HepG2 (cell line): ENCODE results near the gene TSEN34. TPM values are rescaled to one million over a fixed set of nuclear protein-coding genes. Genes with fewer than 3 reads are reported as not detected.
A peak's percentile ranks its signal among the peaks of the same experiment; 100 is the strongest.

Source experiments
- ARNTL ChIP-seq: sonication (generic); formaldehyde crosslinking; IDR thresholded peaks from 2 replicates; pipeline ENCODE4 v1.4.0; 2020; ENCODE audit warnings: mild to moderate bottlenecking, missing genetic modification reagents
- ATM ChIP-seq: fragments of 450-650 bp; IDR thresholded peaks from 2 replicates; pipeline ENCODE4 v1.7.1; 2017; ENCODE audit warnings: mild to moderate bottlenecking, borderline replicate concordance
- CHD4 ChIP-seq: fragments of 200-600 bp; sonication (generic); IDR thresholded peaks from 2 replicates; pipeline ENCODE4 v1.7.0; 2017; ENCODE audit warnings: mild to moderate bottlenecking, low read length, borderline replicate concordance
- DMAP1 ChIP-seq: IDR thresholded peaks from 2 replicates; pipeline ENCODE4 v1.6.1; 2016
- GTF3A ChIP-seq: sonication (generic); formaldehyde crosslinking; conservative IDR thresholded peaks from 2 replicates; pipeline ENCODE4 v1.4.0; 2020; ENCODE audit warnings: mild to moderate bottlenecking, missing genetic modification reagents
- HNRNPK ChIP-seq: fragments of 200-400 bp; formaldehyde crosslinking; IDR thresholded peaks from 2 replicates; pipeline ENCODE4 v1.6.1; 2018; ENCODE audit warnings: low read length, low read depth, moderate library complexity, mild to moderate bottlenecking; ENCODE audit not compliant: poor library complexity, severe bottlenecking
- JUND ChIP-seq: sonication (generic); formaldehyde crosslinking; IDR thresholded peaks from 2 replicates; pipeline ENCODE4 v1.8.0; 2022; ENCODE audit warnings: mild to moderate bottlenecking, missing genetic modification reagents
- KAT7 ChIP-seq: IDR thresholded peaks from 2 replicates; pipeline ENCODE4 v1.6.1; 2018; ENCODE audit warnings: borderline replicate concordance, missing compliant biosample characterization
- MATR3 ChIP-seq: sonication (generic); formaldehyde crosslinking; IDR thresholded peaks from 2 replicates; pipeline ENCODE4 v1.4.0; 2020; ENCODE audit warnings: missing genetic modification reagents
- PRPF4 ChIP-seq: fragments of 200-400 bp; formaldehyde crosslinking; IDR thresholded peaks from 2 replicates; pipeline ENCODE4 v1.6.1; 2016; ENCODE audit warnings: low read length, low read depth; ENCODE audit not compliant: poor library complexity, severe bottlenecking
- REXO4 ChIP-seq: sonication (generic); formaldehyde crosslinking; IDR thresholded peaks from 2 replicates; pipeline ENCODE4 v1.8.0; 2022; ENCODE audit warnings: missing genetic modification reagents, mild to moderate bottlenecking, borderline replicate concordance
- ZBTB8A ChIP-seq: sonication (generic); formaldehyde crosslinking; IDR thresholded peaks from 2 replicates; pipeline ENCODE4 v1.4.0; 2020; ENCODE audit warnings: mild to moderate bottlenecking, low read depth, missing genetic modification reagents, borderline replicate concordance
- ZFP36L1 ChIP-seq: sonication (generic); formaldehyde crosslinking; IDR thresholded peaks from 2 replicates; pipeline ENCODE4 v1.8.0; 2022; ENCODE audit warnings: mild to moderate bottlenecking, missing genetic modification reagents, moderate library complexity
- ZFP41 ChIP-seq: sonication (generic); formaldehyde crosslinking; IDR thresholded peaks from 2 replicates; pipeline ENCODE4 v1.4.0; 2020; ENCODE audit warnings: mild to moderate bottlenecking, missing genetic modification reagents, borderline replicate concordance
- ZFP82 ChIP-seq: sonication (generic); formaldehyde crosslinking; IDR thresholded peaks from 2 replicates; pipeline ENCODE4 v1.5.1; 2020; ENCODE audit warnings: mild to moderate bottlenecking, missing genetic modification reagents, borderline replicate concordance
- ZNF12 ChIP-seq: sonication (generic); formaldehyde crosslinking; IDR thresholded peaks from 2 replicates; pipeline ENCODE4 v1.5.0; 2020; ENCODE audit warnings: missing genetic modification reagents
- ZNF367 ChIP-seq: sonication (generic); formaldehyde crosslinking; IDR thresholded peaks from 2 replicates; pipeline ENCODE4 v1.4.0; 2020; ENCODE audit warnings: missing genetic modification reagents, borderline replicate concordance
- ZNF44 ChIP-seq: sonication (generic); formaldehyde crosslinking; IDR thresholded peaks from 2 replicates; pipeline ENCODE4 v1.5.1; 2020; ENCODE audit warnings: mild to moderate bottlenecking, missing genetic modification reagents
- ZNF441 ChIP-seq: sonication (generic); formaldehyde crosslinking; IDR thresholded peaks from 2 replicates; pipeline ENCODE4 v1.7.0; 2021; ENCODE audit warnings: missing genetic modification reagents, borderline replicate concordance
- ZNF530 ChIP-seq: sonication (generic); formaldehyde crosslinking; IDR thresholded peaks from 2 replicates; pipeline ENCODE4 v1.5.0; 2020; ENCODE audit warnings: low read depth, mild to moderate bottlenecking, missing genetic modification reagents
- ZNF713 ChIP-seq: sonication (generic); formaldehyde crosslinking; IDR thresholded peaks from 2 replicates; pipeline ENCODE4 v1.4.0; 2020; ENCODE audit warnings: mild to moderate bottlenecking, missing genetic modification reagents
- ZNF720 ChIP-seq: sonication (generic); formaldehyde crosslinking; IDR thresholded peaks from 2 replicates; pipeline ENCODE4 v1.4.0; 2020; ENCODE audit warnings: missing genetic modification reagents
- ZNF773 ChIP-seq: sonication (generic); formaldehyde crosslinking; IDR thresholded peaks from 2 replicates; pipeline ENCODE4 v1.4.0; 2020; ENCODE audit warnings: missing genetic modification reagents, borderline replicate concordance
- polyA plus RNA-seq, 8 experiments: library from polyadenylated mRNA; depleted of rRNA in 3 of 8; stranded (reverse) in 7 of 8; unstranded in 1 of 8; fragments of >200 nt; fragmentation: Illumina TruSeq in 4 of 8; extraction: Trizol in 4 of 8; gene quantifications; 2 replicates each; pipeline versions ENCODE4 v1.2.1 to v1.2.3, GENCODE V29; 2011 to 2016; ENCODE audit warnings: low read depth in 4 of 8, missing spikeins in 1 of 8, mixed read lengths in 1 of 8; ENCODE audit not compliant: insufficient read depth in 1 of 8
- total RNA-seq, 5 experiments: library from RNA; depleted of rRNA; stranded (reverse); fragments of >200 nt; fragmentation: Illumina TruSeq; extraction: Trizol; gene quantifications; 2 replicates each; pipeline ENCODE4 v1.2.3, GENCODE V29; 2016; ENCODE audit warnings: low read depth in 1 of 5
- TF ChIP-seq, protein P1 (sequence below): sonication (generic); formaldehyde crosslinking; IDR thresholded peaks from 2 replicates; pipeline ENCODE4 v1.5.0; 2020; ENCODE audit warnings: mild to moderate bottlenecking, missing genetic modification reagents, moderate library complexity
- TF ChIP-seq, protein P2 (sequence below): sonication (generic); formaldehyde crosslinking; IDR thresholded peaks from 2 replicates; pipeline ENCODE4 v1.5.0; 2020; ENCODE audit warnings: mild to moderate bottlenecking, missing genetic modification reagents
- TF ChIP-seq, protein P3 (sequence below): sonication (generic); formaldehyde crosslinking; IDR thresholded peaks from 2 replicates; pipeline ENCODE4 v1.4.0; 2020; ENCODE audit warnings: missing genetic modification reagents

Gene TSEN34
- total and polyA plus RNA-seq, 2 of the 13 experiments (the other 11 are each of a cell fraction or from before 2014, with no cell fraction given) = 55.1 to 65.4 TPM

DNA sequence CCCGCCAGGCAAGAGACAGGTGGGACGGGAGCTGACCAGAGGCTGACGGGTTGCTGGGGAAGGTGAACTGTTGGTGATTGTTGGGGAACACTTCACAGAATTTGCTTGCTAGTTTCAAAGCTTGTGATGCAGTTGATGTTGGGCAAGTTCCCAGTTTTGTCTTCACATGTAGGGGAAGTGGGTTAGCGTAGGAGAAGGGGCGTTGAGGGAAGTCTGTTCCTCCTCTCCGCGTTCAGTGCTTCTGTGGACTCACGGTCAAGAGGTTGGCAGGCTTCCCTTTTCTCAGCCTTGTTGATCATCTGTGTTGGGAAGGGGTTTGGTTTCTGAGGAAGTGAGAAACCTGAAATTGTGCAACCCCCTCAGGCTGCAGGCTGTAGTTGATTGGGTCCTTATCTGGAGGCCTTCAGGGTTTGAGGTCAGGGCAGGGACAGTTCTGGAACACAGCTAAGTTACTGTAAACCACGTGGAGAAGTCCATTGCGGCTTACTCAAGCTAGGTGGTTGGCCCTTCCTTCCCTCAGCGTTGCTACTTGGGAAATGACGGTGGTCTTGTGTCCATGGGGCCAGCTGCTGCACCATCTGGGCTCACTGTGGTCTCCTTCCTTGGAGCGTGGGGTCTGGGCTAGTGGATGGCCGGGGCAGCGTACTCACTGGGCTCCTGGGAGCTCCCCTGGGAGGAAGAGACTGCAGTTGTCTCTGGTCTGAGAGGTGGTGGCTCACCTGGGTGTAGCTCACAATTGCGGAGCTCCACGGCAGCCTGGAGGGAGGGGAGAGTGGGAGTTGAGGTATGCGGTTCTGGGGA, 17.1 kb downstream of the TSEN34 start (continued):
- TF ChIP-seq, protein P1, sequence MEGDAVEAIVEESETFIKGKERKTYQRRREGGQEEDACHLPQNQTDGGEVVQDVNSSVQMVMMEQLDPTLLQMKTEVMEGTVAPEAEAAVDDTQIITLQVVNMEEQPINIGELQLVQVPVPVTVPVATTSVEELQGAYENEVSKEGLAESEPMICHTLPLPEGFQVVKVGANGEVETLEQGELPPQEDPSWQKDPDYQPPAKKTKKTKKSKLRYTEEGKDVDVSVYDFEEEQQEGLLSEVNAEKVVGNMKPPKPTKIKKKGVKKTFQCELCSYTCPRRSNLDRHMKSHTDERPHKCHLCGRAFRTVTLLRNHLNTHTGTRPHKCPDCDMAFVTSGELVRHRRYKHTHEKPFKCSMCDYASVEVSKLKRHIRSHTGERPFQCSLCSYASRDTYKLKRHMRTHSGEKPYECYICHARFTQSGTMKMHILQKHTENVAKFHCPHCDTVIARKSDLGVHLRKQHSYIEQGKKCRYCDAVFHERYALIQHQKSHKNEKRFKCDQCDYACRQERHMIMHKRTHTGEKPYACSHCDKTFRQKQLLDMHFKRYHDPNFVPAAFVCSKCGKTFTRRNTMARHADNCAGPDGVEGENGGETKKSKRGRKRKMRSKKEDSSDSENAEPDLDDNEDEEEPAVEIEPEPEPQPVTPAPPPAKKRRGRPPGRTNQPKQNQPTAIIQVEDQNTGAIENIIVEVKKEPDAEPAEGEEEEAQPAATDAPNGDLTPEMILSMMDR = no peak
- no peak for TF ChIP-seq ZFP82 (CRISPR knock-in tag)
- TF ChIP-seq KAT7 (CRISPR knock-in tag) = no peak
- peak; percentile 21 for TF ChIP-seq PRPF4
- no peak for TF ChIP-seq MATR3 (CRISPR knock-in tag)
- TF ChIP-seq ZNF367 (CRISPR knock-in tag) = no peak
- no peak for TF ChIP-seq DMAP1 (CRISPR knock-in tag)
- no peak for TF ChIP-seq ZNF773
- TF ChIP-seq CHD4 = no peak
- TF ChIP-seq, protein P2, sequence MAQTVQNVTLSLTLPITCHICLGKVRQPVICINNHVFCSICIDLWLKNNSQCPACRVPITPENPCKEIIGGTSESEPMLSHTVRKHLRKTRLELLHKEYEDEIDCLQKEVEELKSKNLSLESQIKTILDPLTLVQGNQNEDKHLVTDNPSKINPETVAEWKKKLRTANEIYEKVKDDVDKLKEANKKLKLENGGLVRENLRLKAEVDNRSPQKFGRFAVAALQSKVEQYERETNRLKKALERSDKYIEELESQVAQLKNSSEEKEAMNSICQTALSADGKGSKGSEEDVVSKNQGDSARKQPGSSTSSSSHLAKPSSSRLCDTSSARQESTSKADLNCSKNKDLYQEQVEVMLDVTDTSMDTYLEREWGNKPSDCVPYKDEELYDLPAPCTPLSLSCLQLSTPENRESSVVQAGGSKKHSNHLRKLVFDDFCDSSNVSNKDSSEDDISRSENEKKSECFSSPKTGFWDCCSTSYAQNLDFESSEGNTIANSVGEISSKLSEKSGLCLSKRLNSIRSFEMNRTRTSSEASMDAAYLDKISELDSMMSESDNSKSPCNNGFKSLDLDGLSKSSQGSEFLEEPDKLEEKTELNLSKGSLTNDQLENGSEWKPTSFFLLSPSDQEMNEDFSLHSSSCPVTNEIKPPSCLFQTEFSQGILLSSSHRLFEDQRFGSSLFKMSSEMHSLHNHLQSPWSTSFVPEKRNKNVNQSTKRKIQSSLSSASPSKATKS (CRISPR knock-in tag) = no peak
- no peak for TF ChIP-seq ZNF530 (CRISPR knock-in tag)
- no peak for TF ChIP-seq JUND (CRISPR knock-in tag)
- no peak for TF ChIP-seq ZNF12 (CRISPR knock-in tag)
- TF ChIP-seq ARNTL (CRISPR knock-in tag) = no peak
- TF ChIP-seq GTF3A (CRISPR knock-in tag) = no peak; the same call in 1 of the 2 replicates
- no peak for TF ChIP-seq ZNF720
- TF ChIP-seq HNRNPK = no peak
- no peak for TF ChIP-seq ATM
- TF ChIP-seq ZBTB8A (CRISPR knock-in tag) = no peak
- TF ChIP-seq REXO4 (CRISPR knock-in tag) = no peak
- TF ChIP-seq, protein P3, sequence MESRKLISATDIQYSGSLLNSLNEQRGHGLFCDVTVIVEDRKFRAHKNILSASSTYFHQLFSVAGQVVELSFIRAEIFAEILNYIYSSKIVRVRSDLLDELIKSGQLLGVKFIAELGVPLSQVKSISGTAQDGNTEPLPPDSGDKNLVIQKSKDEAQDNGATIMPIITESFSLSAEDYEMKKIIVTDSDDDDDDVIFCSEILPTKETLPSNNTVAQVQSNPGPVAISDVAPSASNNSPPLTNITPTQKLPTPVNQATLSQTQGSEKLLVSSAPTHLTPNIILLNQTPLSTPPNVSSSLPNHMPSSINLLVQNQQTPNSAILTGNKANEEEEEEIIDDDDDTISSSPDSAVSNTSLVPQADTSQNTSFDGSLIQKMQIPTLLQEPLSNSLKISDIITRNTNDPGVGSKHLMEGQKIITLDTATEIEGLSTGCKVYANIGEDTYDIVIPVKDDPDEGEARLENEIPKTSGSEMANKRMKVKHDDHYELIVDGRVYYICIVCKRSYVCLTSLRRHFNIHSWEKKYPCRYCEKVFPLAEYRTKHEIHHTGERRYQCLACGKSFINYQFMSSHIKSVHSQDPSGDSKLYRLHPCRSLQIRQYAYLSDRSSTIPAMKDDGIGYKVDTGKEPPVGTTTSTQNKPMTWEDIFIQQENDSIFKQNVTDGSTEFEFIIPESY (CRISPR knock-in tag) = peak; percentile 79
- TF ChIP-seq ZNF441 (CRISPR knock-in tag) = no peak
- TF ChIP-seq ZNF713 (CRISPR knock-in tag) = no peak
- TF ChIP-seq ZFP41 = no peak
- no peak for TF ChIP-seq ZNF44
- no peak for TF ChIP-seq ZFP36L1 (CRISPR knock-in tag)
